ENCODE results near the gene TMEM63A. TPM values are rescaled to one million over a fixed set of nuclear protein-coding genes. Genes with fewer than 3 reads are reported as not detected.

The TMEM63A gene
- polyA plus RNA-seq, 2 of the 4 experiments (the other 2 are of a cell fraction), result 7.5 to 9.5 TPM

DNA sequence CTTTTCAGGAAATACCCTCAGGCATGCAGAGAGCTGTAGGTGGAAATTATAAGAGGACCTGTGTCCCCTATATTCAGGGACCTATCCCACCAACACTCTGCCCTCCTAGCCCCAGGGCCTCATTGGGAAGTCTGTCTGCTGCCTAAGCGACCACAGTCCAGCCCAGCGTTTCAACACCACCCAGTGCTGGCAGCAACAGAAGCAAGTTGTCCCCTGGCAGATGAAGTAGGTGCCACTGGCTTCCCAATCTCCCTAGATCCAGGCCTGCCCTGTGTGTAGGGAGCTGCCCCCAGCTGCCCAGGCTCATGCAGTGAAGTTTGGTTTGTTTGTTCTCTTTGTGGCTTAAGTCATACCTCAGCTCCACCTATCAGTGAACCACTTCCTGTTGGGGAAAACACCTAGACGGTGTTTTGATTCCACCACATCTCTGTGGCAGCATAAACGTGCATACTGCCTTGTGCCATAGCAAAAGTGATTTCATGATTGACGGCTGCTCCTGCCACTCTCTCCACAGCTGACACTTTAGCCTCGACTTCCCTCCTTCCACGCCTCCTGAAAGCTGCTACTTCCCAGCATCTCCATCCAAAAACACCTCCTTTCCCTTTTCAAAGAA lies 14.9 kb upstream of the TMEM63A start:
- DNase-seq (ENCODE audit: low read depth in 1 of 2, low spot score in 1 of 2) (peak; percentile 37 to 52), FAIRE-seq (no peak), ATAC-seq (peak; percentile 82 to 85)
- WGBS (ENCODE audit: missing lambda C conversion rate), result 45% methylated on average over 7 of the region's 7 CpGs
- Histone ChIP-seq H3K27ac (peak overlapping the region in 1 of 2 experiments; percentile 18; a peak in 1 of 6 replicates), H3K9me3 (no peaks in the 10 kb centered on the region), H3K4me1 (peaks cover 6% of the 10 kb centered on the region), H3K4me2 (peak overlapping the region; percentile 3; the same call in 2 of the 3 replicates), H3K4me3 (no peak overlapping the region)
- TF ChIP-seq FOSL2 (IDR thresholded peaks at IDR 0.05) (no peak), FOSL2 (CRISPR knock-in tag; IDR thresholded peaks at IDR 0.05) (no peak), RNF2 (IDR thresholded peaks at IDR 0.05; ENCODE audit: borderline replicate concordance, low read depth) (no peak), RCOR1 (IDR thresholded peaks at IDR 0.05; ENCODE audit: low read depth, low read length) (no peak), PHF8 (IDR thresholded peaks at IDR 0.05; ENCODE audit: borderline replicate concordance, low read depth) (no peak), NR3C1 (IDR thresholded peaks at IDR 0.05) (no peak), EHMT2 (IDR thresholded peaks at IDR 0.05; ENCODE audit: low read depth) (no peak), KDM1A (IDR thresholded peaks at IDR 0.05; ENCODE audit: low read depth) (no peak), RFX5 (IDR thresholded peaks at IDR 0.05) (no peak), KDM5A (IDR thresholded peaks at IDR 0.05) (no peak), HOXA7 (CRISPR knock-in tag; IDR thresholded peaks at IDR 0.05) (no peak), HDAC2 (IDR thresholded peaks at IDR 0.05) (no peak), ZFP36 (IDR thresholded peaks at IDR 0.05; ENCODE audit: borderline replicate concordance, partially characterized antibody) (no peak)
- TF ChIP-seq, protein P1, sequence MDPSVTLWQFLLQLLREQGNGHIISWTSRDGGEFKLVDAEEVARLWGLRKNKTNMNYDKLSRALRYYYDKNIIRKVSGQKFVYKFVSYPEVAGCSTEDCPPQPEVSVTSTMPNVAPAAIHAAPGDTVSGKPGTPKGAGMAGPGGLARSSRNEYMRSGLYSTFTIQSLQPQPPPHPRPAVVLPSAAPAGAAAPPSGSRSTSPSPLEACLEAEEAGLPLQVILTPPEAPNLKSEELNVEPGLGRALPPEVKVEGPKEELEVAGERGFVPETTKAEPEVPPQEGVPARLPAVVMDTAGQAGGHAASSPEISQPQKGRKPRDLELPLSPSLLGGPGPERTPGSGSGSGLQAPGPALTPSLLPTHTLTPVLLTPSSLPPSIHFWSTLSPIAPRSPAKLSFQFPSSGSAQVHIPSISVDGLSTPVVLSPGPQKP (IDR thresholded peaks at IDR 0.05; ENCODE audit: low read depth, low read length), result no peak
- TF ChIP-seq, protein P2, sequence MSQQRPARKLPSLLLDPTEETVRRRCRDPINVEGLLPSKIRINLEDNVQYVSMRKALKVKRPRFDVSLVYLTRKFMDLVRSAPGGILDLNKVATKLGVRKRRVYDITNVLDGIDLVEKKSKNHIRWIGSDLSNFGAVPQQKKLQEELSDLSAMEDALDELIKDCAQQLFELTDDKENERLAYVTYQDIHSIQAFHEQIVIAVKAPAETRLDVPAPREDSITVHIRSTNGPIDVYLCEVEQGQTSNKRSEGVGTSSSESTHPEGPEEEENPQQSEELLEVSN (IDR thresholded peaks at IDR 0.05; ENCODE audit: borderline replicate concordance, low read depth), result no peak
- ChIA-PET POLR2A (no interaction called here), CTCF (interaction anchor here (0.9 to 7.3 kb wide), 5 partner anchors 14 to 86 kb away, joined by 3 to 53 read pairs (median 4); partner anchors contain the start of gene TMEM63A)

DNA sequence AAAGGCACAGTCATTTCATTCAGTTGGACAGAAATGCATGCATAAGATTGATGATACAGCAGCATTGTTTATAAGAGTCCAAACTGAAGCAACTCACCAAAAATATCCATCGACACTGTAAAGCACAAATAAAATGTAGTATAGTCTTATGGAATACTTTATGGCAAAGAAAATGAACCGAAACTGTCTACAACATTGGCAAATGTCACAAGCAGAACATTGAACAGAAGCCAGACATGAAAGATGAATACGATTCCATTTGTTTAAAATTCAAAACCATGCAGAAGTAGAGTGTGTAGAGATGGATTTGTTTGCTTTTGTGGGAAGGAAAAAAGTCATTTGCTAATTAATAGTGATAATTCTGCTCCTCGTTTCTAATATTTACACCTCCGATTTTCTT lies 14.3 kb upstream of the TMEM63A start:
- FAIRE-seq (no peak), DNase-seq (ENCODE audit: low read depth in 1 of 2, low spot score in 1 of 2) (no peak), ATAC-seq (no peak)
- Histone ChIP-seq H3K4me1 (peaks cover 6% of the 10 kb centered on the region), H3K4me3 (no peak overlapping the region), H3K4me2 (no peak overlapping the region; the same call in 2 of the 3 replicates), H3K9me3 (no peaks in the 10 kb centered on the region), H3K27ac (no peak overlapping the region)
- ChIA-PET CTCF (interaction anchor here (1.2 to 7.3 kb wide), 4 partner anchors 15 to 415 kb away, joined by 3 to 53 read pairs (median 4); no protein-coding TSS in a partner anchor), POLR2A (no interaction called here)
- TF ChIP-seq FOSL2 (IDR thresholded peaks at IDR 0.05) (no peak), FOSL2 (CRISPR knock-in tag; IDR thresholded peaks at IDR 0.05) (no peak), BHLHE40 (IDR thresholded peaks at IDR 0.05; ENCODE audit: low read depth, low read length) (no peak), HOXA7 (CRISPR knock-in tag; IDR thresholded peaks at IDR 0.05) (no peak), CEBPB (IDR thresholded peaks at IDR 0.05) (no peak), ZNF302 (CRISPR knock-in tag; IDR thresholded peaks at IDR 0.05) (no peak), CHD2 (IDR thresholded peaks at IDR 0.05; ENCODE audit: low read length, partially characterized antibody) (no peak), TFCP2L1 (CRISPR knock-in tag; IDR thresholded peaks at IDR 0.05) (no peak), POLR2AphosphoS2 (conservative IDR thresholded peaks at IDR 0.05; ENCODE audit: low read length) (no peak), CBX8 (IDR thresholded peaks at IDR 0.05) (no peak), EHF (CRISPR knock-in tag; IDR thresholded peaks at IDR 0.05) (no peak)
- TF ChIP-seq, protein P3, sequence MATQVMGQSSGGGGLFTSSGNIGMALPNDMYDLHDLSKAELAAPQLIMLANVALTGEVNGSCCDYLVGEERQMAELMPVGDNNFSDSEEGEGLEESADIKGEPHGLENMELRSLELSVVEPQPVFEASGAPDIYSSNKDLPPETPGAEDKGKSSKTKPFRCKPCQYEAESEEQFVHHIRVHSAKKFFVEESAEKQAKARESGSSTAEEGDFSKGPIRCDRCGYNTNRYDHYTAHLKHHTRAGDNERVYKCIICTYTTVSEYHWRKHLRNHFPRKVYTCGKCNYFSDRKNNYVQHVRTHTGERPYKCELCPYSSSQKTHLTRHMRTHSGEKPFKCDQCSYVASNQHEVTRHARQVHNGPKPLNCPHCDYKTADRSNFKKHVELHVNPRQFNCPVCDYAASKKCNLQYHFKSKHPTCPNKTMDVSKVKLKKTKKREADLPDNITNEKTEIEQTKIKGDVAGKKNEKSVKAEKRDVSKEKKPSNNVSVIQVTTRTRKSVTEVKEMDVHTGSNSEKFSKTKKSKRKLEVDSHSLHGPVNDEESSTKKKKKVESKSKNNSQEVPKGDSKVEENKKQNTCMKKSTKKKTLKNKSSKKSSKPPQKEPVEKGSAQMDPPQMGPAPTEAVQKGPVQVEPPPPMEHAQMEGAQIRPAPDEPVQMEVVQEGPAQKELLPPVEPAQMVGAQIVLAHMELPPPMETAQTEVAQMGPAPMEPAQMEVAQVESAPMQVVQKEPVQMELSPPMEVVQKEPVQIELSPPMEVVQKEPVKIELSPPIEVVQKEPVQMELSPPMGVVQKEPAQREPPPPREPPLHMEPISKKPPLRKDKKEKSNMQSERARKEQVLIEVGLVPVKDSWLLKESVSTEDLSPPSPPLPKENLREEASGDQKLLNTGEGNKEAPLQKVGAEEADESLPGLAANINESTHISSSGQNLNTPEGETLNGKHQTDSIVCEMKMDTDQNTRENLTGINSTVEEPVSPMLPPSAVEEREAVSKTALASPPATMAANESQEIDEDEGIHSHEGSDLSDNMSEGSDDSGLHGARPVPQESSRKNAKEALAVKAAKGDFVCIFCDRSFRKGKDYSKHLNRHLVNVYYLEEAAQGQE (IDR thresholded peaks at IDR 0.05), result no peak
- TF ChIP-seq, protein P4, sequence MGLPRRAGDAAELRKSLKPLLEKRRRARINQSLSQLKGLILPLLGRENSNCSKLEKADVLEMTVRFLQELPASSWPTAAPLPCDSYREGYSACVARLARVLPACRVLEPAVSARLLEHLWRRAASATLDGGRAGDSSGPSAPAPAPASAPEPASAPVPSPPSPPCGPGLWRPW (IDR thresholded peaks at IDR 0.05), result no peak
- 76% methylated on average over 5 of the region's 5 CpGs for WGBS (ENCODE audit: missing lambda C conversion rate)
